Astrocyte of the cerebellum (primary cell): ENCODE data around the gene COL12A1.

Source experiments
- DNase-seq: peaks from one replicate; pipeline ENCODE4 v3.0.0-alpha.2; 2011; ENCODE audit warnings: low read depth
- H3K4me3 ChIP-seq: 2 replicates; pipeline ENCODE4 v1.5.1; 2011; ENCODE audit warnings: mild to moderate bottlenecking, low read depth, low read length, moderate library complexity
- in situ Hi-C: cut with HindIII; loops from 2 replicates; pipeline ENCODE4 v1.10.0; 2017; ENCODE audit warnings: low sequenced_read_pairs
- TF ChIP-seq, protein P1 (sequence below): IDR thresholded peaks from 2 replicates; pipeline ENCODE4 v1.5.1; 2012; ENCODE audit warnings: low read length, low read depth, moderate library complexity, mild to moderate bottlenecking; ENCODE audit errors: missing control alignments

COL12A1 gene

DNA sequence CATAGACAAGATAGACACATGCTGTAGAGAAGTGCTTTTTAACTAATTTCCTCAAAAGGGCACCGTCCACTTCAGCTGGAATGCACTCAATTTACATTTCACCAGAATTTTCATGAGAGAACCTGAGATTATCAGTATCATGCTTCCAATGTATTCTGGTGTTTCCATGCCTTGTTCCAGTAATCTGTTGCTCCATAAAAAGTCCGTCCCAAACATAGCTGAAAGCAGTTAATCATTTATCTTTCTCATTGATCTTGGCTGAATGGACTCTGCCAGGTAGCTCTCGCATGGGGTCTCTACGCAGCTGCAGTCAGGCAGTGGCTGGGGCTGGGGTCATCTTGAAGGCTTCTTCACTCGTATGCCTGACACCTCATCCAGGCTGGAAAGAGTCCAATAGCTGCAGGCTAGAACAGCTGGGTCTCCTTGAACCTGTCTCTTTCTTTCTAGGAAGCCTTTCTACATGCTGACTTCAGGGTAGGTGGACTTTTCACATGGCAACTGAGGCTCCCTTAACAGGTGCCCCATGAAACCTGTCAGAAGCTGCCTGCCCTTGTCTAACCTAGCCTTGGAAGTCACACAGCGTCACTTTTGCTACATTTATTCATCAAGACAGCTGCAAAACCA is 18.6 kb upstream of the COL12A1 start:
- in situ Hi-C loops, result loop anchor here (25.0 kb wide), 3 partner anchors 812 to 1262 kb away; no protein-coding TSS in a partner anchor
- TF ChIP-seq, protein P1, sequence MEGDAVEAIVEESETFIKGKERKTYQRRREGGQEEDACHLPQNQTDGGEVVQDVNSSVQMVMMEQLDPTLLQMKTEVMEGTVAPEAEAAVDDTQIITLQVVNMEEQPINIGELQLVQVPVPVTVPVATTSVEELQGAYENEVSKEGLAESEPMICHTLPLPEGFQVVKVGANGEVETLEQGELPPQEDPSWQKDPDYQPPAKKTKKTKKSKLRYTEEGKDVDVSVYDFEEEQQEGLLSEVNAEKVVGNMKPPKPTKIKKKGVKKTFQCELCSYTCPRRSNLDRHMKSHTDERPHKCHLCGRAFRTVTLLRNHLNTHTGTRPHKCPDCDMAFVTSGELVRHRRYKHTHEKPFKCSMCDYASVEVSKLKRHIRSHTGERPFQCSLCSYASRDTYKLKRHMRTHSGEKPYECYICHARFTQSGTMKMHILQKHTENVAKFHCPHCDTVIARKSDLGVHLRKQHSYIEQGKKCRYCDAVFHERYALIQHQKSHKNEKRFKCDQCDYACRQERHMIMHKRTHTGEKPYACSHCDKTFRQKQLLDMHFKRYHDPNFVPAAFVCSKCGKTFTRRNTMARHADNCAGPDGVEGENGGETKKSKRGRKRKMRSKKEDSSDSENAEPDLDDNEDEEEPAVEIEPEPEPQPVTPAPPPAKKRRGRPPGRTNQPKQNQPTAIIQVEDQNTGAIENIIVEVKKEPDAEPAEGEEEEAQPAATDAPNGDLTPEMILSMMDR, result no peak
- no peak for DNase-seq
- H3K4me3 ChIP-seq, result no peak overlapping the region

DNA sequence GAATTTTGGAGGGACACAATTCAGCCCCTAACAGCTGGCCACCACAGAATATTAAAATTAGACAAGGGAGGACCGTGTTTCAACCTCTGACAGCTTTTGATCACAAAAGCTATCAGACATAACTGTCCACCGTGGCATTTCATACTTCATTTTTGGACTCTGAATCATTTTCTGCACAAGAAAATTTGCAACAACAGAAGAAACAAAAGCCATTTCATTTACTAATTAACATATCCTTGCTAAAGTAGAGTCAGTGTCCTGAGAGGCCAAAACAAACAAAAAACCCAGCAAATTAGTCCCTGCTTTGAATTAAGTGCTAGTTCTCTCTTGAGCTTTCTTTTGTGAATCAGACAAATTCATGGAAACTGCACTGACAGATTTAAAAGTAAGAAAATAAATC is 17.6 kb upstream of the COL12A1 start:
- no peak overlapping the region for H3K4me3 ChIP-seq
- TF ChIP-seq, protein P1, result no peak
- in situ Hi-C loops, result loop anchor here (25.0 kb wide), 3 partner anchors 811 to 1261 kb away; no protein-coding TSS in a partner anchor
- DNase-seq, result no peak

DNA sequence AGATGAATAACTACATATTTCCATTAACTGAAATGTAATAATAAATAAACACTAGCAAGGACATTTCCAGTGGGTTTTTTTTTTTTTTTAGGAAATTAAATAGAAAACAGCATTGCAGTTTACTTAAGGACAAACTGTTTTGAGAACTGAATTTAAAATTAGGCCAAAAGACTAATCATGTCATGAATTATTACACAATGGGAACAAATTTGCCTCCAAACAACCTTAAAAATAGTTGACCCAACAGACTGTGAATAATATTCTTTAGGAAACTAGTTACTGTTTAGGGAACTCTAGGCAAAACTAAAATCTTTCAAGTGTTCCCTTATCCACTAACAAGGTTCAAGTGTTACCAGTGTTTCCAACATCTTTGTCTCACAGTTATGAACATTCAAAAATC is 16.4 kb upstream of the COL12A1 start:
- in situ Hi-C loops, result loop anchor here (25.0 kb wide), 3 partner anchors 810 to 1260 kb away; no protein-coding TSS in a partner anchor
- DNase-seq, result no peak
- no peak overlapping the region for H3K4me3 ChIP-seq
- TF ChIP-seq, protein P1, result no peak

DNA sequence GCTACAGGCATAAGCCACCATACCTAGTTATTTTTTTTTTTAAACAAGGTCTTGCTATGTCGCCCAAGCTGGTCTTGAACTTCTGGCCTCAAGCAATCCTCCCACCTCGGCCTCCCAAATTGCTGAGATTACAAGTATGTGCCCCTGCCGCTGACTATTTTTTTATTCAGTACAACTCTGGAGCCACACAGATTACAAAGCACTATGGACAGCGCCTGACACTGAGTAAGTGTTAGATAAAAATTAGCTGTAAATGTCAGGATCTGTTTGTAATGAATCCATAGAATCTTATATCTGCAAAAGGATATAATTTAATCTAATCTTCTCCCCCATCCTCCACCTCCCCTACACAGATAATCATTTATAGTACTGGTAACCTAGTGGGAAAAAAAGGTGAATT is 15.3 kb upstream of the COL12A1 start:
- no peak overlapping the region for H3K4me3 ChIP-seq
- no peak for DNase-seq
- TF ChIP-seq, protein P1, result no peak
- in situ Hi-C loops, result loop anchor here (25.0 kb wide), 3 partner anchors 809 to 1259 kb away; no protein-coding TSS in a partner anchor

DNA sequence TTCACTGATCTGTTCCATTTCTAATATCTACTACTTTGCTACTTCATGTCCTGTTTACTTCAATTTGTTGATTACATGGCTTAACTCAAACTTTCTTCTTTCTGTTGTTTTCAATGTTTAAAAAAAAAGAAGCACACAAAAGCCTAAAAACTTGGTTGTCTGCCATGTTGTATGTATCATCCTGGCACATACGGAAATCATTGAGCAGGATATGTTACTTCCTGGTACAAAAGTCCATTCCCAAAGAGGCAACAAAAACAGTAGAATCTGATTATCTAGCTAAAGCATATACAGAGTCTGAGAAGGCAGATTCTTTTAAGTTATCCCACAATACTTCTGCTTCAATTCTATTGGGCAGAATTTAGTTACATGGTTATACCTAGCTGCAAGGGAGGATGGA is 14.5 kb upstream of the COL12A1 start:
- in situ Hi-C loops, result loop anchor here (25.0 kb wide), 3 partner anchors 808 to 1258 kb away; no protein-coding TSS in a partner anchor
- DNase-seq, result no peak
- no peak overlapping the region for H3K4me3 ChIP-seq
- TF ChIP-seq, protein P1, result no peak

DNA sequence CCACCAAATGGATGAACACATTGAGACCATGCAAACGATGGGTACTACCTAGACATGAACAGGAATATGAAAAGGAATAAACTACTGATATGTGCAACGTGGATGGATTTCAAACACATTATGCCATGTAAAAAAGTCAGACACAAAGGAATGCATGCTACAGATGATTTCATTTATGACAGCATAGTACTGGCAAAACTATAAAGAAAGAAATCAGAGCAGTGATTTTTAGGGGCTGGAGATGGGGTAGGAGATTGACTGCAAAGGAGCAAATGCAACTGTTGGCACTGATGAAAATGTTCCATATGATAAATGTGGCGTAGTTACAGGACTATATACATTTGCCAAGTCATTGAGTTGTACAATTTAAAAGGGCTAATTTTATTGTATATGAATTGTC is 13.4 kb upstream of the COL12A1 start:
- TF ChIP-seq, protein P1, result no peak
- no peak overlapping the region for H3K4me3 ChIP-seq
- in situ Hi-C loops, result loop anchor here (25.0 kb wide), 3 partner anchors 807 to 1257 kb away; no protein-coding TSS in a partner anchor
- no peak for DNase-seq
